Left kidney (tissue), 8 donors: ENCODE results near the gene HDC. TPM values are rescaled to one million over a fixed set of nuclear protein-coding genes. Genes with fewer than 3 reads are reported as not detected.

Experiments
- DNase-seq: peaks from one replicate; pipeline ENCODE4 v3.0.0-alpha.2; 2013
- long read RNA-seq, 8 donors: transcript quantifications; one replicate each; lab custom pipeline, GENCODE V29; 2026
- polyA plus RNA-seq: library from polyadenylated mRNA; unstranded; fragments of 120-200 nt; gene quantifications from one replicate; pipeline ENCODE4 v1.2.1, GENCODE V29; 2013; ENCODE audit not compliant: insufficient read length

HDC gene
- 0.96 TPM for polyA plus RNA-seq
- long read RNA-seq, donor 1: 0 reads
- long read RNA-seq, donor 2: 0 reads
- long read RNA-seq, donor 3, partial matches to known transcripts: 0 of 1 reads
- long read RNA-seq, donor 3, other reads (novel, unspliced or antisense): 0 of 1 reads
- long read RNA-seq, donor 4: 0 reads
- long read RNA-seq, donor 5: 0 reads
- long read RNA-seq, donor 6: 0 reads
- long read RNA-seq, donor 7: 0 reads
- long read RNA-seq, donor 8: 0 reads

GRCh38 chr15:50265620-50266019, at the start of gene HDC:
TSS of gene HDC (minus strand) at chr15:50265726. CDS start at chr15:50265623, 103 bp downstream.
- DNase-seq: no peak

- DNase-seq: no peak
Observed at GRCh38 chr15:50312636-50313035, 47.1 kb upstream of the HDC start.

GRCh38 chr15:50307799-50308198, 42.3 kb upstream of the HDC start:
- no peak for DNase-seq

- no peak for DNase-seq
Observed at GRCh38 chr15:50304836-50305235, 39.3 kb upstream of the HDC start.

GRCh38 chr15:50302581-50302980, 37.1 kb upstream of the HDC start:
- no peak for DNase-seq

- DNase-seq: no peak
Observed at GRCh38 chr15:50298340-50298739, 32.8 kb upstream of the HDC start.

GRCh38 chr15:50295966-50296365, 30.4 kb upstream of the HDC start:
- DNase-seq: no peak

- no peak for DNase-seq
Observed at GRCh38 chr15:50289749-50290148, 24.2 kb upstream of the HDC start.

- DNase-seq: no peak
Observed at GRCh38 chr15:50287324-50288116, 22.0 kb upstream of the HDC start.

- no peak for DNase-seq
Observed at GRCh38 chr15:50281427-50281826, 15.9 kb upstream of the HDC start.

GRCh38 chr15:50280271-50280670, 14.7 kb upstream of the HDC start:
- no peak for DNase-seq

- DNase-seq: no peak
Observed at GRCh38 chr15:50278496-50278895, 13.0 kb upstream of the HDC start.

GRCh38 chr15:50277370-50277769, 11.8 kb upstream of the HDC start:
- no peak for DNase-seq

GRCh38 chr15:50275908-50276307, 10.4 kb upstream of the HDC start:
- no peak for DNase-seq

GRCh38 chr15:50275091-50275490, 9.6 kb upstream of the HDC start:
- DNase-seq: no peak

- no peak for DNase-seq
Observed at GRCh38 chr15:50267577-50267976, 2.1 kb upstream of the HDC start.

- no peak for DNase-seq
Observed at GRCh38 chr15:50262533-50262932, 3.0 kb downstream of the HDC start.

GRCh38 chr15:50261981-50262380, 3.5 kb downstream of the HDC start:
- DNase-seq: no peak

GRCh38 chr15:50260969-50261496, 4.5 kb downstream of the HDC start:
- DNase-seq: no peak

- no peak for DNase-seq
Observed at GRCh38 chr15:50259276-50259675, 6.2 kb downstream of the HDC start.

GRCh38 chr15:50257924-50258323, 7.6 kb downstream of the HDC start:
- no peak for DNase-seq

GRCh38 chr15:50257332-50257731, 8.2 kb downstream of the HDC start:
- DNase-seq: no peak

GRCh38 chr15:50256188-50257041, 9.1 kb downstream of the HDC start:
- no peak for DNase-seq
